NCI-H748 (cell line): ENCODE measurements around the gene TRH.
"Not testable (repeated sequence)": the region's sequence is repeated elsewhere in the genome, so short reads cannot be mapped to it uniquely, and the experiment has no call there.

Source experiments
- DNase-seq: peaks from one replicate; lab custom pipeline; 2025; ENCODE audit not compliant: unreplicated experiment; lab: John Stamatoyannopoulos, UW

The TRH gene

GRCh38 chr3:130002666-130003598, 28.4 kb downstream of the TRH start:
- DNase-seq = peak; percentile 24

DNA sequence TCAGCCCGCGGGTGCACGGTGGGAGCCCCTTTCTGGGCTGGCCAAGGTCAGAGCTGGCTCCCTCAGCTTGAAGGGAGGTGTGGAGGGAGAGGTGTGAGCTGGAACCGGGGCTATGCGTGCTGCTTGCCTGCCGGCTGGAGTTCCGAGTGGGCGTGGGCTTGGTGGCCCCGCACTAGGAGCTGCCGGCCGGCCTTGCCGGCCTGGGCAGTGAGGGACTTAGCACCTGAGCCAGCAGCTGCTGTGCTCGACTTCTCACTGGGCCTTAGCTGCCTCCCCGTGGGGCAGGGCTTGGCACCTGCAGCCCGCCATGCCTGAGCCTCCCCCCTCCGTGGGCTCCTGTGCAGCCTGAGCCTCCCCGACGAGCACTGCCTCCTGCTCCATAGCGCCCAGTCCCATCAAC, 36.0 kb downstream of the TRH start:
- no peak for DNase-seq

DNA sequence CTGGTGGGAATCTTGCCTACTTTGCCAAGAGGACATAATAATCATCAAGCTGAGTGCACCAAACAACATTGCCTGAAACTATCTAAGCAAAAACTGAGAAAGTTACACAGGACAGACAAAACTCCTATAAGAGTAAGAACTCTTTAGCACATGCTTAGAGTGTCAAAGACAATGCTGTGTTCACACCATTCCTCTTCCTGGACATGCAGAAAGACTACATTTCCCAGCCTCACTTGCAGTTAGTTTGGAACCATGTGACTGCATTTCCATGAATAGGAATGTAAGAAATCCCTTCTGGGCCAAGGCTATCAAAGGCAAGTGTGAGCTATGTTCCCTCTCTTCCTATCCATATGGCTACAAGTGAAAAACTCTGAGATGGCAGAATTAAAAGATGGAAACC, 37.6 kb downstream of the TRH start:
- not testable (repeated sequence) for DNase-seq

- DNase-seq = not testable (repeated sequence)
Measured at GRCh38 chr3:130013246-130013645, 38.7 kb downstream of the TRH start.

DNA sequence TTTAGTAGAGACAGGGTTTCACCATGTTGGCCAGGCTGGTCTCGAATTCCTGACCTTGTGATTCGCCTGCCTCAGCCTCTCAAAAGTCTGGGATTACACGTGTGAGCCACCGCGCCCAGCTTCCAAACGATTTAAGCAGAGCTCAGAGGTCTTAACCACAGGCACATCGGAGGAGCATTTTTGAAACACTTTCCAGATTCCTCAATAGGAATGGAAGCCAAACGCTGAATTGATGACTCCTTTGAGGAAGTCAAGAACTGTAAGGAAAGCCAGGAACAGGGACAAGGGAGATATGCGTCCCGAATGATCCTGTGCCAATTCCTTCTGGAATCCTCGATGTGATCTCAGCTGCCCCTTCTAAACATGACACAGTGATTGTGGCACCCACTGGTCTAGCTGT, 40.0 kb downstream of the TRH start:
- no peak for DNase-seq

- DNase-seq = not testable (repeated sequence)
Measured at GRCh38 chr3:130017661-130018060, 43.1 kb downstream of the TRH start.

DNA sequence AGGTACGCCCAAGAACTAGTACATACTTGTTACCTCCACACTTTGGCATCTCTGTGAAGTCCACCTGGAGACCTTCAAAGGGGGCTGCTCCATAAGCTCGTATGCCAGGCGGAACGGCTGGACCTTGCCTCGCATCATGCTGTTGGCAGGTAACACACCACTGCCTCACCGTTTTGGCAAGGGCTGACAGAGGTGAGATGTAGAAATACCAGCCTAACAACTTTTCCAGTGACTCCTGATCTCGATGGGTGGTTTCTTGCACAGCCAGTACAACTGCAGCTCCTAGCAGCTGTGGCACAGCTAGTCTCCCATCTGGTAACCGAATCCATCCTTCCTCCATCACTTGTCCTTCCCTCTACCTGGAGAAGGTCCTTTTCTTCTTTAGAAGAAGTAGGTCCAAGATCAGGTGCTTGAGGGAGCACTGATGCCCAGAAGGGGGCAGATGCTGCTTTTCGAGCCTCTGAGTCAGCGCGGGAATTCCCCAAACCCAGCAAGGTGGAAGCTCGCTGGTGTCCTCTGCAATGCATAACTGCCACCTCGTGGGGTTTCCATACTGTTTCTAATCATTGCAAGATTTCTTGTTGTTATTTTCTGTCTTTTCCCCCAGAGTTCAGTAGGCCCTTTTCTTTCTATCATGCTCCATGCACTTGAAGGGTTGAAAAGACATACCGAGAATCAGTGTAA, 51.8 kb downstream of the TRH start:
- not testable (repeated sequence) for DNase-seq

DNA sequence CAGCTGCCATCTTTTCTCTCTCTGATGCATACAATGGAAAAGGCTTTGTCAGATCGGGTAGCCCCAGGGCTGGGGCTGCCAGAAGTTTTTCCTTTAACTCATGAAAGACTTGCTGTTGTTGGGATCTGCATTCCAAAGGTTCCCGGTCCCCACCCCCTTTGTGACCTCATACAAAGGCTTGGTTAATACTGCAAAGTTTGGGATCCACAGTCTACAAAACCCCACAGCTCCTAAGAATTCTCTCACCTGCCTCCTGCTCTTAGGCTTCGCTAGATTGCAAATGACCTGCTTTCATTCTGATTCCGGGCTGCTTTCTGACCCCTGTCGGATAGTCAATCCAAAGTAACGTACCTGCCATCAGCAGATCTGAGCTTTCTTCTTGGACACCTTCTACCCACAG, 52.9 kb downstream of the TRH start:
- not testable (repeated sequence) for DNase-seq
